Measurements from ENCODE around the gene C5AR2.
A peak's percentile ranks its signal among the peaks of the same experiment; 100 is the strongest.

C5AR2 gene

GRCh38 chr19:47310819-47311218, 21.2 kb upstream of the C5AR2 start:
- no peaks in the 10 kb centered on the region for H3K9me3 ChIP-seq (ENCODE audit: control insufficient read depth, low read length)
- no peak overlapping the region for H3K4me3 ChIP-seq (ENCODE audit: low read length)
- no peaks in the 10 kb centered on the region for H3K27me3 ChIP-seq (ENCODE audit: control insufficient read depth, insufficient read depth, low read length)
- no peak overlapping the region for H3K9ac ChIP-seq (ENCODE audit: low read length)
- no peaks in the 10 kb centered on the region for H3K36me3 ChIP-seq (ENCODE audit: control insufficient read depth, insufficient read depth, low read length)
- no peaks in the 10 kb centered on the region for H3K4me1 ChIP-seq (ENCODE audit: control insufficient read depth, insufficient read depth, low read length)

GRCh38 chr19:47312366-47313006, 19.5 kb upstream of the C5AR2 start:
- H3K36me3 ChIP-seq (ENCODE audit: control insufficient read depth, insufficient read depth, low read length): no peaks in the 10 kb centered on the region
- H3K9me3 ChIP-seq (ENCODE audit: control insufficient read depth, low read length): no peaks in the 10 kb centered on the region
- H3K4me3 ChIP-seq (ENCODE audit: low read length): no peak overlapping the region
- H3K27me3 ChIP-seq (ENCODE audit: control insufficient read depth, insufficient read depth, low read length): no peaks in the 10 kb centered on the region
- no peaks in the 10 kb centered on the region for H3K4me1 ChIP-seq (ENCODE audit: control insufficient read depth, insufficient read depth, low read length)
- no peak overlapping the region for H3K9ac ChIP-seq (ENCODE audit: low read length)

- H3K4me3 ChIP-seq (ENCODE audit: low read length): no peak overlapping the region
- H3K27me3 ChIP-seq (ENCODE audit: control insufficient read depth, insufficient read depth, low read length): no peaks in the 10 kb centered on the region
These were observed 18.1 kb upstream of the C5AR2 start for GRCh38 chr19:47313754-47314295.

GRCh38 chr19:47315125-47315821, 16.7 kb upstream of the C5AR2 start:
- no peak overlapping the region for H3K9ac ChIP-seq (ENCODE audit: low read length)
- H3K9me3 ChIP-seq (ENCODE audit: control insufficient read depth, low read length): no peaks in the 10 kb centered on the region
- no peaks in the 10 kb centered on the region for H3K27me3 ChIP-seq (ENCODE audit: control insufficient read depth, insufficient read depth, low read length)
- H3K4me3 ChIP-seq (ENCODE audit: low read length): no peak overlapping the region
- no peaks in the 10 kb centered on the region for H3K4me1 ChIP-seq (ENCODE audit: control insufficient read depth, insufficient read depth, low read length)
- H3K36me3 ChIP-seq (ENCODE audit: control insufficient read depth, insufficient read depth, low read length): no peaks in the 10 kb centered on the region

More at GRCh38 chr19:47313754-47314295, 18.1 kb upstream of the C5AR2 start:
- no peaks in the 10 kb centered on the region for H3K9me3 ChIP-seq (ENCODE audit: control insufficient read depth, low read length)
- H3K9ac ChIP-seq (ENCODE audit: low read length): no peak overlapping the region
- no peaks in the 10 kb centered on the region for H3K4me1 ChIP-seq (ENCODE audit: control insufficient read depth, insufficient read depth, low read length)
- H3K36me3 ChIP-seq (ENCODE audit: control insufficient read depth, insufficient read depth, low read length): no peaks in the 10 kb centered on the region

- no peak overlapping the region for H3K4me3 ChIP-seq (ENCODE audit: low read length)
These were observed 15.5 kb upstream of the C5AR2 start for GRCh38 chr19:47316513-47316912.

GRCh38 chr19:47319923-47320871, 11.8 kb upstream of the C5AR2 start:
- no peaks in the 10 kb centered on the region for H3K27me3 ChIP-seq (ENCODE audit: control insufficient read depth, insufficient read depth, low read length)

More at GRCh38 chr19:47316513-47316912, 15.5 kb upstream of the C5AR2 start:
- no peak overlapping the region for H3K9ac ChIP-seq (ENCODE audit: low read length)
- no peaks in the 10 kb centered on the region for H3K9me3 ChIP-seq (ENCODE audit: control insufficient read depth, low read length)
- no peaks in the 10 kb centered on the region for H3K4me1 ChIP-seq (ENCODE audit: control insufficient read depth, insufficient read depth, low read length)
- H3K36me3 ChIP-seq (ENCODE audit: control insufficient read depth, insufficient read depth, low read length): no peaks in the 10 kb centered on the region
- H3K27me3 ChIP-seq (ENCODE audit: control insufficient read depth, insufficient read depth, low read length): no peaks in the 10 kb centered on the region

GRCh38 chr19:47321630-47322029, 10.3 kb upstream of the C5AR2 start:
- H3K36me3 ChIP-seq (ENCODE audit: control insufficient read depth, insufficient read depth, low read length): no peaks in the 10 kb centered on the region
- no peak overlapping the region for H3K9ac ChIP-seq (ENCODE audit: low read length)
- H3K27me3 ChIP-seq (ENCODE audit: control insufficient read depth, insufficient read depth, low read length): no peaks in the 10 kb centered on the region
- H3K4me1 ChIP-seq (ENCODE audit: control insufficient read depth, insufficient read depth, low read length): no peaks in the 10 kb centered on the region
- H3K9me3 ChIP-seq (ENCODE audit: control insufficient read depth, low read length): no peaks in the 10 kb centered on the region
- no peak overlapping the region for H3K4me3 ChIP-seq (ENCODE audit: low read length)

More at GRCh38 chr19:47319923-47320871, 11.8 kb upstream of the C5AR2 start:
- H3K9me3 ChIP-seq (ENCODE audit: control insufficient read depth, low read length): no peaks in the 10 kb centered on the region
- no peak overlapping the region for H3K9ac ChIP-seq (ENCODE audit: low read length)
- H3K36me3 ChIP-seq (ENCODE audit: control insufficient read depth, insufficient read depth, low read length): no peaks in the 10 kb centered on the region
- no peaks in the 10 kb centered on the region for H3K4me1 ChIP-seq (ENCODE audit: control insufficient read depth, insufficient read depth, low read length)
- H3K4me3 ChIP-seq (ENCODE audit: low read length): no peak overlapping the region

- Histone ChIP-seq H3K27me3 (ENCODE audit: control insufficient read depth, insufficient read depth, low read length) (no peaks in the 10 kb centered on the region), H3K9me3 (ENCODE audit: control insufficient read depth, low read length) (no peaks in the 10 kb centered on the region), H3K36me3 (ENCODE audit: control insufficient read depth, insufficient read depth, low read length) (no peaks in the 10 kb centered on the region), H3K4me1 (ENCODE audit: control insufficient read depth, insufficient read depth, low read length) (no peaks in the 10 kb centered on the region), H3K9ac (ENCODE audit: low read length) (no peak overlapping the region), H3K4me3 (ENCODE audit: low read length) (no peak overlapping the region)
These were observed 9.9 kb upstream of the C5AR2 start for GRCh38 chr19:47322058-47322457.

GRCh38 chr19:47323409-47323808, 8.6 kb upstream of the C5AR2 start:
- Histone ChIP-seq H3K27me3 (ENCODE audit: control insufficient read depth, insufficient read depth, low read length) (no peaks in the 10 kb centered on the region), H3K9me3 (ENCODE audit: control insufficient read depth, low read length) (no peaks in the 10 kb centered on the region), H3K9ac (ENCODE audit: low read length) (no peak overlapping the region), H3K36me3 (ENCODE audit: control insufficient read depth, insufficient read depth, low read length) (no peaks in the 10 kb centered on the region), H3K4me1 (ENCODE audit: control insufficient read depth, insufficient read depth, low read length) (no peaks in the 10 kb centered on the region), H3K4me3 (ENCODE audit: low read length) (no peak overlapping the region)

GRCh38 chr19:47323872-47324271, 8.1 kb upstream of the C5AR2 start:
- Histone ChIP-seq H3K4me1 (ENCODE audit: control insufficient read depth, insufficient read depth, low read length) (no peaks in the 10 kb centered on the region), H3K36me3 (ENCODE audit: control insufficient read depth, insufficient read depth, low read length) (no peaks in the 10 kb centered on the region), H3K9me3 (ENCODE audit: control insufficient read depth, low read length) (no peaks in the 10 kb centered on the region), H3K27me3 (ENCODE audit: control insufficient read depth, insufficient read depth, low read length) (no peaks in the 10 kb centered on the region), H3K4me3 (ENCODE audit: low read length) (no peak overlapping the region), H3K9ac (ENCODE audit: low read length) (peak overlapping the region; percentile 0)

GRCh38 chr19:47324502-47324901, 7.5 kb upstream of the C5AR2 start:
- Histone ChIP-seq H3K27me3 (ENCODE audit: control insufficient read depth, insufficient read depth, low read length) (no peaks in the 10 kb centered on the region), H3K4me1 (ENCODE audit: control insufficient read depth, insufficient read depth, low read length) (no peaks in the 10 kb centered on the region), H3K4me3 (ENCODE audit: low read length) (no peak overlapping the region)

More at GRCh38 chr19:47324502-47324901, 7.5 kb upstream of the C5AR2 start:
- H3K9me3 ChIP-seq (ENCODE audit: control insufficient read depth, low read length): no peaks in the 10 kb centered on the region
- H3K36me3 ChIP-seq (ENCODE audit: control insufficient read depth, insufficient read depth, low read length): no peaks in the 10 kb centered on the region
- no peak overlapping the region for H3K9ac ChIP-seq (ENCODE audit: low read length)
